Measurements from ENCODE around the gene PKP4.

- no peak for TF ChIP-seq CTCF (IDR thresholded peaks at IDR 0.05)
- TF ChIP-seq POLR2A (IDR thresholded peaks at IDR 0.05), result no peak
Measured at GRCh38 chr2:158730621-158731140, 273.9 kb downstream of the PKP4 start.
